B cell (primary cell): ENCODE measurements around the gene CKAP2L. TPM values are rescaled to one million over a fixed set of nuclear protein-coding genes. Genes with fewer than 3 reads are reported as not detected.

Experiments used
- ATAC-seq: fragments of 200-7000 bp; cut with Tn5 transposase; one replicate; pipeline ENCODE4 v1.10.0; 2021; ENCODE audit warnings: low read depth, mild to moderate bottlenecking, moderate number of reproducible peaks, moderate library complexity
- CTCF ChIA-PET: fragments of 350-600 bp; sonication (Branson Sonifier 250); formaldehyde crosslinking; loops from one replicate; lab custom pipeline; 2021; ENCODE audit warnings: antibody characterized with exemption, inconsistent platforms; lab: Charles Lee
- POLR2A ChIA-PET: fragments of 350-600 bp; sonication (Branson Sonifier 250); formaldehyde crosslinking; loops from one replicate; lab custom pipeline; 2021; ENCODE audit warnings: antibody characterized with exemption; lab: Charles Lee
- DNase-seq: peaks from one replicate; pipeline ENCODE4 v3.0.0; 2013
- H2AFZ ChIP-seq: 2 replicates; pipeline ENCODE4 v1.6.1; 2012; ENCODE audit warnings: mild to moderate bottlenecking, low read depth, low read length; ENCODE audit not compliant: insufficient read depth, poor library complexity, severe bottlenecking
- H3K27ac ChIP-seq, 2 donors: 1 replicate in 1 of 2; 2 replicates in 1 of 2; pipeline ENCODE4 v1.5.1; 2012 to 2013; ENCODE audit warnings: low read length in 2 of 2, mild to moderate bottlenecking in 2 of 2, moderate library complexity in 1 of 2
- H3K27me3 ChIP-seq, 4 experiments: fragments of 200-600 bp in 1 of 4; sonication (generic) in 1 of 4; replicated peaks in 1 of 4; 1 replicate in 2 of 4; 2 replicates in 2 of 4; pipeline versions ENCODE4 v1.6.1 to v1.7.0; 2013 to 2016; ENCODE audit warnings: low read length in 3 of 4, mild to moderate bottlenecking in 2 of 4, mixed read lengths in 1 of 4, moderate library complexity in 1 of 4; ENCODE audit not compliant: insufficient read depth in 4 of 4, control insufficient read depth in 3 of 4; ENCODE audit errors: control extremely low read depth in 1 of 4
- H3K36me3 ChIP-seq, 2 experiments: replicated peaks in 1 of 2; 1 replicate in 1 of 2; 2 replicates in 1 of 2; pipeline versions ENCODE4 v1.6.1 to v1.7.1; 2013; ENCODE audit warnings: low read length in 1 of 2; ENCODE audit not compliant: insufficient read depth in 2 of 2, control insufficient read depth in 1 of 2; ENCODE audit errors: control extremely low read depth in 1 of 2, extremely low read depth in 1 of 2
- H3K4me1 ChIP-seq, 2 donors: fragments of 200-600 bp in 1 of 2; sonication (generic) in 1 of 2; 1 replicate in 1 of 2; 2 replicates in 1 of 2; pipeline versions ENCODE4 v1.5.1 to v1.6.1; 2013 to 2017; ENCODE audit warnings: low read length in 2 of 2; ENCODE audit not compliant: control insufficient read depth in 2 of 2, insufficient read depth in 2 of 2
- H3K4me2 ChIP-seq: replicated peaks from 2 replicates; pipeline ENCODE3; 2012; ENCODE audit warnings: mild to moderate bottlenecking, low read depth, low read length; ENCODE audit not compliant: poor library complexity, severe bottlenecking
- H3K4me3 ChIP-seq, 5 experiments: fragments of 200-600 bp in 1 of 5; sonication (generic) in 1 of 5; 1 replicate in 3 of 5; 2 replicates in 2 of 5; pipeline versions ENCODE4 v1.5.1 to v1.7.0; 2011 to 2016; ENCODE audit warnings: low read length in 4 of 5, mild to moderate bottlenecking in 4 of 5, low read depth in 2 of 5, control low read depth in 1 of 5, moderate library complexity in 1 of 5; ENCODE audit not compliant: insufficient read depth in 1 of 5; ENCODE audit errors: control extremely low read depth in 1 of 5, extremely low read depth in 1 of 5
- H3K79me2 ChIP-seq: fragments of 200-600 bp; sonication (generic); one replicate; pipeline ENCODE4 v1.6.0; 2016; ENCODE audit warnings: low read length; ENCODE audit not compliant: control insufficient read depth, insufficient read depth
- H3K9ac ChIP-seq: fragments of 200-600 bp; sonication (generic); 2 replicates; pipeline ENCODE4 v1.6.1; 2017; ENCODE audit warnings: mild to moderate bottlenecking, low read length, moderate library complexity
- H3K9me3 ChIP-seq, 3 donors: one replicate each; pipeline versions ENCODE4 v1.6.1 to v1.7.1; 2013; ENCODE audit warnings: low read length in 2 of 3; ENCODE audit not compliant: control insufficient read depth in 2 of 3, insufficient read depth in 1 of 3; ENCODE audit errors: control extremely low read depth in 1 of 3
- H4K20me1 ChIP-seq: 2 replicates; pipeline ENCODE4 v1.6.0; 2012; ENCODE audit warnings: mild to moderate bottlenecking, low read length; ENCODE audit not compliant: insufficient read depth, control insufficient read depth, poor library complexity, severe bottlenecking
- H3K27ac Mint-ChIP-seq: one replicate; pipeline ENCODE4 v1.8.0; 2021; ENCODE audit warnings: mixed read lengths
- H3K27me3 Mint-ChIP-seq: one replicate; pipeline ENCODE4 v1.8.0; 2021; ENCODE audit warnings: mixed read lengths
- H3K4me1 Mint-ChIP-seq: one replicate; pipeline ENCODE4 v1.8.0; 2021; ENCODE audit warnings: mixed read lengths
- H3K4me3 Mint-ChIP-seq: one replicate; pipeline ENCODE4 v1.8.0; 2021; ENCODE audit warnings: mixed read lengths
- H3K9me3 Mint-ChIP-seq: one replicate; pipeline ENCODE4 v1.8.0; 2022; ENCODE audit warnings: mixed read lengths; ENCODE audit not compliant: insufficient read depth
- CTCF ChIP-seq: fragments of 200-600 bp; IDR thresholded peaks from one replicate; pipeline ENCODE4 v1.8.0; 2022; ENCODE audit warnings: antibody characterized with exemption, mild to moderate bottlenecking
- EZH2 ChIP-seq: IDR thresholded peaks from 2 replicates; pipeline ENCODE4 v1.6.1; 2012; ENCODE audit warnings: borderline replicate concordance, low read depth, mild to moderate bottlenecking, moderate library complexity, low read length; ENCODE audit not compliant: insufficient read depth, poor library complexity, severe bottlenecking
- WGBS: methylation state at CpG from one replicate; pipeline ENCODE4 v1.1.5; 2013; ENCODE audit warnings: missing lambda C conversion rate; ENCODE audit not compliant: insufficient coverage; 5-methylcytosine and 5-hydroxymethylcytosine counted together
- intact Hi-C: fragments of 100-400 bp; cut with micrococcal nuclease; formaldehyde crosslinking; loops from one replicate; pipeline ENCODE4 v1.10.0; 2022
- polyA plus RNA-seq: library from polyadenylated mRNA; depleted of rRNA; stranded (reverse); fragments of >200 nt; gene quantifications from 2 replicates; pipeline ENCODE4 v1.2.3, GENCODE V29; 2012
- total RNA-seq, 2 donors: library from RNA; stranded (reverse); fragments of 120-200 nt in 1 of 2; gene quantifications; 1 replicate in 1 of 2; 2 replicates in 1 of 2; pipeline versions ENCODE4 v1.2.3 to v1.2.4, GENCODE V29; 2013 to 2022

Gene CKAP2L
- total and polyA plus RNA-seq, 2 donors (not counting 1 experiment from before 2014, with no cell fraction given), result 0.01 to 0.25 TPM

GRCh38 chr2:112798979-112799975, 34.9 kb upstream of the CKAP2L start:
- no peak for TF ChIP-seq CTCF
- no peak for TF ChIP-seq EZH2
- WGBS, result 45% methylated on average over 5 of the region's 8 CpGs
- ChIA-PET CTCF (no interaction called here), POLR2A (no interaction called here)
- Histone ChIP-seq H3K9ac (no peak overlapping the region), H4K20me1 (no peaks in the 10 kb centered on the region), H3K4me2 (no peak overlapping the region), H3K9me3 (no peaks in the 10 kb centered on the region), H3K4me1 (no peaks in the 10 kb centered on the region), H2AFZ (no peak overlapping the region), H3K36me3 (no peaks in the 10 kb centered on the region), H3K79me2 (no peaks in the 10 kb centered on the region), H3K27ac (no peak overlapping the region), H3K27me3 (no peaks in the 10 kb centered on the region), H3K4me3 (no peak overlapping the region)
- Mint-ChIP-seq H3K4me1 (peaks cover 4% of the 10 kb centered on the region), H3K27ac (no peak overlapping the region), H3K9me3 (no peaks in the 10 kb centered on the region), H3K4me3 (no peak overlapping the region), H3K27me3 (no peaks in the 10 kb centered on the region)
- ATAC-seq, result no peak
- intact Hi-C loops, result no loop called here
- no peak for DNase-seq

- ChIA-PET POLR2A (interaction anchor here (0.7 kb wide), 1 partner anchor 1673 kb away, joined by 3 read pairs; no protein-coding TSS in a partner anchor), CTCF (no interaction called here)
- no peak overlapping the region for H3K4me2 ChIP-seq
- no peak overlapping the region for H3K27ac Mint-ChIP-seq
- no peak overlapping the region for H3K9ac ChIP-seq
- no peak overlapping the region for H3K27ac ChIP-seq
- no peaks in the 10 kb centered on the region for H3K79me2 ChIP-seq
- no peak for TF ChIP-seq EZH2
- no peak for TF ChIP-seq CTCF
- peaks cover 0 to 2% of the 10 kb centered on the region in 2 donors for H3K4me1 ChIP-seq
- H3K4me3 Mint-ChIP-seq, result no peak overlapping the region
- DNase-seq (no peak), ATAC-seq (no peak)
- H3K4me1 Mint-ChIP-seq, result peaks cover 14% of the 10 kb centered on the region
- H3K36me3 ChIP-seq, result no peaks in the 10 kb centered on the region
- no peaks in the 10 kb centered on the region for H4K20me1 ChIP-seq
- no peaks in the 10 kb centered on the region for H3K9me3 ChIP-seq
- no peaks in the 10 kb centered on the region for H3K27me3 Mint-ChIP-seq
- no peak overlapping the region for H2AFZ ChIP-seq
- intact Hi-C loops, result no loop called here
- H3K4me3 ChIP-seq, result no peak overlapping the region
- no peaks in the 10 kb centered on the region for H3K27me3 ChIP-seq
- WGBS, result no CpG with 5 or more reads among the region's 1 CpG
- H3K9me3 Mint-ChIP-seq, result no peaks in the 10 kb centered on the region
Measured at GRCh38 chr2:112796486-112796885, 32.1 kb upstream of the CKAP2L start.
